HS-5 (cell line): ENCODE results near the gene SIX4.
"Not testable (repeated sequence)": the region's sequence is repeated elsewhere in the genome, so short reads cannot be mapped to it uniquely, and the experiment has no call there.

Experiments
- DNase-seq: peaks from one replicate; pipeline ENCODE4 v3.0.0-alpha.2; 2012; ENCODE audit warnings: low read depth

SIX4 gene

GRCh38 chr14:60723907-60724618, at the start of gene SIX4:
Gene SIX4 (minus strand): TSS chr14:60724351. CDS start chr14:60724074, 277 bp downstream.
- peak; percentile 54 for DNase-seq

DNA sequence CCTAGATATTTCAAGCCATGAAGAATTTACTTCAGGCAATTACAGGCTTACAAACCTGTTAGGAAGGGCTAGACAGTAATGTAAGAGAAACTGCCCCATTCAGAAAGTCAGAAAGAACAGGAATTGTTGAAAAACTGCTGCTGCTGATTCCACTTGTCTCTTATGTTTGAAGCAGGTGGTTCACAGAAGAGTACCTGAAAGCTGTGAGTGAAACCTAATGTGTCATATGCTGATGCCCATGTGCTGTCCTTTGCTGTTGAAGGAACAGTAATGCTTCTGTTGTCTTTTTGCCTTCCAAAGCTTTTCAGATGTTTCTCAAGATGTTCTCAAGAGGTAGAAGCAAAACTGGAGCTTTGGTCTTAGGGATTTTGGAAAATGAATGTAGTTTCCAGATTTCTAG, 49.4 kb upstream of the SIX4 start:
- no peak for DNase-seq

DNA sequence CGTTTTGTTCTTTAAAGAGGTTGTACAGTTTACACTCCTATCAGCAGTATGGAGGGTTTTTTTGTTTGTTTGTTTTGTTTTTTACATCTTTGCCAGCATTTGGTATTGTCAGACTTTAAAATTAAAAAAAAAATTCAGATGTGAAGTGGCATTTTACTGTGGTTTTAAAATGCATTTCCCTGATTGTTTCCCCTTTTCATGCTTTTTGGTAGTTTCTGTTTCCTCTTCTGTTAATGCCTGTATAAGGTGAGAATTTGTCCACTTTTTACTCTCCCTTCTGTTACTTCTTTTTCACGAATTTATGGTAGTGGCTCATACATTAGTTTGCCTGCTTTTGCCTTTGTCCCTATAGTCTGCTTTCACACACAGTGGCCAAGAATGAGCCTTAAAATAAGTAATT, 47.0 kb upstream of the SIX4 start:
- no peak for DNase-seq

DNA sequence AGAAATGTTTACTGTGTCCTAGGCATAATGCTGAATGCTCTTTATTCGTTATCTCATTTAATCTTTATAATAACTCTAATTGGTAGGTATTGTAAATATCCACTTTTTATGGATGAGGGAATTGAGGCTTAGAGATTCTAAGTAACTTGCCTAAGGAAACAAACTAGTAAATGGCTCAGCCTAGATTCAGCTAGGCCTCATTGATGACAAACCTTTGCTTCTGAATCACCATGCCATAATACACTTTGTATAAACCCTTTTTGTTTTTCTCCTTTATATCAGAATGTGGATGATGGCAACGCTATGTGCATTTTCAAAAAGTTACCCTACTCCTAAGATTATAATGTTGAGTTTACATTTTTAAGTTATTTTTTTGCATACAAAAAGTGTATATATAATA, 44.5 kb upstream of the SIX4 start:
- no peak for DNase-seq

GRCh38 chr14:60760644-60761364, 36.7 kb upstream of the SIX4 start:
- DNase-seq = no peak

- DNase-seq = no peak
Measured at GRCh38 chr14:60760209-60760608, 36.1 kb upstream of the SIX4 start.

DNA sequence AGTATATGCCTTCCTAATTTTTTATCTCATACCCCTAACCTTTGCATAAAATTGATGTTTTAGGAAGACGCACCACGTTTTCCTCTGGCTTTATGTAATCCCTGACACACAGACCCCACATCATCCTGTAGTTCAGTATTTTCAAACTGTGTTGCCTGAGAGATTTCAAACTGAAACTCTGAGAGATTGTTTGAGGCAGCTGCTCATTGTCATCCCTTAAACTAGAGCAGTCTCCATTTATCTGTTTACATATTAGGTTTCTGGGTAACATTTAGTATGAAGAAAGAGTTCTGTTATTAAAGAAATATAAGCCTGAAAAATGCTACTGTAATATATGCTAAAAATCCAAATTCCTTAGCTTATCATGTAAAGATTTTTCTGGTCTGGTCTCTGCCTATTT, 34.7 kb upstream of the SIX4 start:
- DNase-seq = no peak

DNA sequence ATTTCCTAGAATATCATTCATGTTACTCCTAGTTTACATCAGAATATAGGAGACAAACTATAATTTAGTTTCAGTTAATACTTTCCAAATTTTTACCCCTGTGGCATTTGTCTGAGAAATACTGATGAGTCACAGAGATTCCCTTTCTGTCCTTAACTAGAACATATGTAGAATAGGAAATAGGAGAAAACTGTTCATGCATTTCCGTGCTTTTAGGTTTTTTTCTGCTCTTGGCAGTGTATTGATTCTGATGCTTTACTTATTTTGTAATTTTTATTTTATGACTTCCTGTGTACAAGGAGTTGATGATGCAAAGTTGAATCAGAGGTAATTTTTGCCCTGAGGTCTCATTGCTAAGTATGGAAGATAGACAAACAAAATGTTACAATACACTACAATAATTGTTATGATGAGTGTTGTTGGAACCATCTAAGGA, 33.4 kb upstream of the SIX4 start:
- DNase-seq = peak; percentile 80

GRCh38 chr14:60756847-60757246, 32.7 kb upstream of the SIX4 start:
- DNase-seq = no peak

- no peak for DNase-seq
Measured at GRCh38 chr14:60753264-60754119, 29.3 kb upstream of the SIX4 start.

DNA sequence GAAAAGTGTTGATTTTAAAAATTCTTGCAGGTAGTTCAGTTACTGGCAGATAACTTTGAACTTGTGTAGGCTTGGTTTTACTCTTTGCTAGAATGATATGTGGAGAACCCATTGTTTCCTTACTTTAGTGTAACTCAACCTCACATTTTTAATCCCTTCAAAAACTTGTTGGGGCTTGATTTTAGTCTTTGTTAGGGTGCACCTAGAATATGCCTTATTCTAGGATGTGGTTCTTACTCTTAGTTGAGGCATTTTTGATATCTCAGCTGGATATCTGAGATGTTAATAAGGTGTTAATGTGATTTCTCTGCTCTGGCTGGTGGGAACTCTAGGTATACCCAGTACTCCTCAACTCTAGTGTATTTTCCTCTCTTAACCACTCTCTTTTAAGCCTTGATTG, 20.4 kb upstream of the SIX4 start:
- no peak for DNase-seq

DNA sequence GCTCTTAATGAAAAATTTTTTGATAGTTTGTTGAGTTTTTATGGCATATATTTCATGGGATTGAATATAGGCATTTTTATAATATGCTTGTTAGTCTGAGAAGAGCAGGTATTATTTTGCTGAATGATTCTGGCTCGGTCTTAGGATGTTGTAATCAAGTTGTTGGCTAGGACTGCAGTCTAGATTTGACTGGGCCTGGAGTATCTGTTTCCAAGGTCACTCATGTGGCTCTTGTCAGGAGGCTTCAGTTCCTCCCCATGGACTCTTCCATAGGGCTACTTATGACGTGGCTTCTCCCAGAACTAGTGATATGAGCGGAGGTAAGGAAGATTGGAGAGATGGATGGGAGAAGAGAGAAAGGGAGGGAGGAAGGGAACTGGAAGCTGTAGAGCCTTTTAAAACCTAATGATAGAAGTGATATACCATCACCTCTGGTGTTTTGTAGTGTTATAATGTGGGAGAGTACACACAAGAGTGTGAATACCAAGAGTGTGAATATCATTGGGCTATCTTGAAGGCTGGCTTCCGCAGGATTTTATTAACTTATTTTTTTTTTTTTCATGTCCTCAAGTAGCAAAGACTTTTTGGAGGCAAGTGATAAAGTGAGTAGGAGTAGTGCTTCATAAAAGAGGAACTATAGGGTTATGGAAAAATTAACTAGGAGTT, 14.8 kb upstream of the SIX4 start:
- no peak for DNase-seq

GRCh38 chr14:60736494-60736893, 12.3 kb upstream of the SIX4 start:
- DNase-seq = no peak

- no peak for DNase-seq
Measured at GRCh38 chr14:60735416-60735815, 11.3 kb upstream of the SIX4 start.

GRCh38 chr14:60734465-60735242, 10.5 kb upstream of the SIX4 start, which contains the start of gene MNAT1:
Gene MNAT1 (plus strand): TSS chr14:60734761. CDS start chr14:60734863, 102 bp downstream.
- peak; percentile 60 for DNase-seq

- no peak for DNase-seq
Measured at GRCh38 chr14:60732840-60733483, 8.8 kb upstream of the SIX4 start.

DNA sequence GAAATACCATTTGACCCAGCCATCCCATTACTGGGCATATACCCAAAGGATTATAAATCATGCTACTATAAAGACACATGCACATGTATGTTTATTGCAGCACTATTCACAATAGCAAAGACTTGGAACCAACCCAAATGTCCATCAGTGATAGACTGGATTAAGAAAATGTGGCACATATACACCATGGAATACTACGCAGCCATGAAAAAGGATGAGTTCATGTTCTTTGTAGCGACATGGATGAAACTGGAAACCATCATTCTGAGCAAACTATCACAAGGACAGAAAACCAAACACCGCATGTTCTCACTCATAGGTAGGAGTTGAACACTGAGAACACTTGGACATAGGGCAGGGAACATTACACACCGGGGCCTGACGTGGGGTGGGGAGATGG, 7.1 kb upstream of the SIX4 start:
- not testable (repeated sequence) for DNase-seq

- DNase-seq = no peak
Measured at GRCh38 chr14:60723116-60723906, 840 bp downstream of the SIX4 start.

DNA sequence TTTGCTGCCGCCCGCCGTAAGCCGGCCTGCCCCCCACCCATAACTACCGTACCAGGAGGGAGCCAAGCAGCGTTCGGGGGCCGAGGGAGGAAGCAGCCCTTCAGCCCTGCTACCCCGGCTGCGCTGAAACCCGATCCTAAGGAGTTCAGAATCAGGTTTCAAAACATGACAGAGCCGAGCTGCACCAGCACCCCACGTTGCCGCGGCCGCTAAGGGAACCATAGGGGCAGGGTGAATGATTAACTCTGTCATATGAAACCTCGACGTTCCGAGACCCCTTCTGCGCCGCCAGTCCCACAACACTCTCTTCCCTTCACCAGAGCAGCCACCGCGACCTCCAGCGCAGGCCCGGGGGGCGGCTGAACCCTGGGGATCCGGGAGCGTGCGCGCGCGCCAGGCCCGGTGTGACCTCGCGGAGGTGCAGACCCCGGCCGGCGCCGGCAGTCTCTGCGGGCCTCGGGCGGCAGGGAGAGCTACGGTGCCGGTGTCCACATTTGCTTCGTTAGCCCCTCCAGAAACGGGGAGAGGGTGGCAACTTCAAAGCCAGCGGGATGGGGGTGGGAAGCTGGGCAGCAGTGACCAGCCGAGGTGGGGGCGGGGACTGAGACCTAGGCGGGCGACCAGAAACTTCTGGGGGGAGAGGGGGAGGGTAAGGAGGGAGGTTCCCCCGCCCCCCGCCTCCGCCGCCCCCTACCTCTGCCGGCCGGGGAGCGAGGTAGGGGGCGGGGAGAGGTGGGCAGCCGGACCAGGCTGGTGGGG, 1.6 kb downstream of the SIX4 start:
- no peak for DNase-seq
